Dermis lymphatic vessel endothelial cell (primary cell): ENCODE data around the gene ATP1A4. TPM values are rescaled to one million over a fixed set of nuclear protein-coding genes. Genes with fewer than 3 reads are reported as not detected.

Experiments used
- total RNA-seq: library from RNA; depleted of rRNA; stranded (reverse); fragments of >200 nt; gene quantifications from 2 replicates; pipeline ENCODE4 v1.2.1, GENCODE V29; 2014

Gene ATP1A4
- not detected in 2 replicates for total RNA-seq

DNA sequence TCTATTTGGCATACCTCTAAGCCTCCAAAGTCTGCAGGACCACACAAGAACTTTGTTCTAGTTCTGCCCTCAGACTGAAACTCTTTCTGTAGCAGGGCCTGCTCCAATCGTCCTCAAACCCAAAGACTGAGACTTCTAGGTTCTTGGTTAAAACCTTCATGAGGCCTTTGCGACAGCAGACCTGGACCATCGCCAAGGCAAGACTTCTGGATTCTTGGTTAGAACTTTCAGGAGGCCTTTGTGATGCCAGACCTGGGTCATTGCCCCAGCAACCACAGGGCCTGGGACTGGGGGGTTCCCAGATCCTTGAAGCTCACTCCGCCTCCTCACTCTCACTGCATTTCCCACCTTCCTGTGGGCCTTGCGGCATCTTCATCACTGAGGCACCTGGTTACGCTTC, at the start of gene ATP1A4:
ATP1A4 (plus strand) TSS at position 301 of the 400 bp plus-strand sequence. CDS start 438 bp downstream, outside the sequence.

DNA sequence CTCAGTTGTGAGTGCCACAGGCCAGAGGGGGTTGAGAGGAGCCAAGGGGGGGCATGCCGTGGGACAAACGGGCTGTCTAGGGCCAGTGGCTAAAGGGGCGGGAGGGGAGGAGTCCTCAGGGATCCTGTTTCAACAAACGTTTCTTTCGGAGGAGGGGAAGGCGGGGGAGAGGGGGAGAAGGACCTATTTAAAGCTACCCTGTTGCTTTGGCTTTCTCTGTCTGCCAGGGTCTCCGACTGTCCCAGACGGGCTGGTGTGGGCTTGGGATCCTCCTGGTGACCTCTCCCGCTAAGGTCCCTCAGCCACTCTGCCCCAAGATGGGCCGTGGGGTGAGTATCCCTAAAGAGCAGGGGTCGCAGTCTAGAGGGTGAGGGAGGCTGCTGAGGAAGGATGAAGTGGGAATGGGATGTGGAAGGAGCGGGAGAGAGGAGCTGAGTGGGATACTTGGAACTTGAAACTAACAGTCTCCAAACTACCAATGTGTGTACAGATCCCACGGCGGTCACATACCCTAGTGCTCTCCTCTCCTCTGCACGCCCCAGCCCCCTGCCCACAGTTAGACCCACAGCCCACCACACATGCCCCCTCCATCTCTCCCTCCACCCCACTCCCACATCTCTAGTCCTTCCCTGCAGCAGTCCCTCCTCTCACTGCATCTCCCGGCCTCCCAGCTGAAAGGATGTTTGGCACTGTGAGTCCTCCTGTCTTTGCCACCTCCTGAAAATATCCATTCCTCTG, 35.7 kb upstream of the ATP1A4 start, which contains the start of gene ATP1A2:
ATP1A2 (plus strand) TSS at position 215 of the 738 bp plus-strand sequence; CDS start at position 318, 103 bp downstream.

DNA sequence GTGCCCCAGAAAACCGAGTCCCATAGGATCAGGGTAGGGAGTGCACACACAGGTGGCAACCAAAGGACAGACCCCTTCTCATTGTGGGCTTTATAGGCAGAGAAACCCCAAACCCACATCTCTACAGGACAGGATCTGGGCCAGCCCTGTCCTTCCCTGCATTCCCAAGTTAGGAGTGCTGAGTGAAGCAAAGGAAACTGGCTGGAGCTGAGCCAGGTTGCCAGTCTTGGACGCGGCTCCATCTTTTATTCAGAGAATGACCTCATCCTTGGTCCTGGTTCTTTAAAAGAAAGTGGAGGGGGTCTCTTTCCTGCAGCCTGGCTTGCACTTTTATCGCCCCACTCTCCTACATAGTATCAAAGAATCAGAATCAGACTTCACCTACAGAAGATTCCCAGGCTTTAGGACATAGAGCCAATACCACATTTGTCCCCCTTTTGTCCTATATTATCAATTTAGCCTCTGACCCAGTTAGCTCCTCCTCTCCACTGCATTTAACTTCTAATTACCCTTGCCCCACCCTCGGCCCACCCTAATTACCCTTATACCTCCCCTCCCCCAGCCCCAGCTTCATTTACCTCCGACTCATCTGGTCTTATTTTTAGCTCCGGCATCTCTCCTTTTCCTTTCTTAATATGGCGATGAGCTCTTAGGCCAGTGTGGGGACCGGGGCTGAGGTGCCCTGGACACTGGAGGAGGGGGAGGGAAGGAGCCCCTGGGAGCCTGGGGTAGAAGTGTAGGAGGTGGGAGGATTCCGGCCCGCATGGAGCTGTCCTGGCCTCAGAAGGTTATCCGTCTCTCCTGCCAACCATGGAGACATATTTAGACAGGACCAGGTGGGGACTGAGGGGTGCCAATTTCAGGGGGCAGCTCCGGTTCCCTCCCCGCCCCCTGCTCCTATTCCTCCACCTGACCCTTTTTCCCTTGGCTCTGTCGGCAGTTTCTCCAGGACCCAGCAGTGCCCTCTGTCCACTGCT, 38.5 kb downstream of the ATP1A4 start, which contains the start of gene CASQ1:
CASQ1 (plus strand) TSS at position 927 of the 977 bp plus-strand sequence. CDS start 177 bp downstream, outside the sequence.

DNA sequence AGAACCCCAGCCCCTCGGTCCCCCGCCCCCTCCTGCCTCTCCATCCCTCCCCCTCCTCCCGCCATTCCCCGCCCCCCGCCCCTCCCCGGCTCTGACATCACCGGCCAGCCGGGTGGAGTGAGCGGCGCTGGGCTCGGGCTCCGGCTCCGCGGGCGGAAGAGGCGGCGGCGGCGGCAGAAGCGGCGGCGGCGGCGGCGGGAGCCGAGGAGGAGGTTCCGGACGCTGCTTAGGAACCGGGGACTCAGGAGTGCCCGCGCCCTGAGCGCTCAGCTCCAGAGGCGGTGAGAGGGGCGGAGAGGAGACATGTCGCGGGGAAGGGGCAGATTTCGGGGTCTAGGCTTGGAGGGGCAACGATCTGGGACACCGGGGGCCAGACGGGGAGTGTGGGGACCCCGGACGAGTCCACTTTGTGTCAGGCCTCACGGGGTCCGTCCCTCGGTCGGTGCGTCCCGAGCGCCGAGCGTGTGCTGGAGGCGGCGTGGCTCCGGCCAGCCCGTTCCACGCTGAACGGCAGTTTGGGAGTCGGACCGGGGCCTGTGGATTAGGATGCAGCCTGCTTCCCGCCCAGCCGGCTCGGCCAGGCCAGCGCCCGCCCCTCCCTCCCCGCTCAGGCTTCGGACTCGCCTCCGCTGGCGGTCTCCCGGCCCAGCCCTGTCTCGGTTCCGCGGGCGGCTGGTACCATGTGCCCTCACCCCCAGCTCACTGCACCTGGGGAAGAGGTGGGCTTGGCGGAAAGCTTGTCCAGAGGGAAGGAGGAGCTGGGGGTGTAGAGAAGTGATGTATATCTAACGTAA, 54.0 kb downstream of the ATP1A4 start, which contains the start of gene PEA15:
PEA15 (plus strand) TSS at position 143 of the 794 bp plus-strand sequence. CDS start 6,161 bp downstream, outside the sequence.

Other genes with a start within 250 kb of the ATP1A4 start
- gene TAGLN2, start 226.1 kb upstream of the ATP1A4 start, total RNA-seq: 91.4 and 105 TPM in 2 replicates
- not detected in 2 replicates for gene IGSF9, start 206.0 kb upstream of the ATP1A4 start, total RNA-seq
- not detected in 2 replicates for gene SLAMF9, start 197.4 kb upstream of the ATP1A4 start, total RNA-seq
- gene PIGM, start 119.6 kb upstream of the ATP1A4 start, total RNA-seq: 3.1 and 4.3 TPM in 2 replicates
- not detected in 2 replicates for gene KCNJ10, start 81.4 kb upstream of the ATP1A4 start, total RNA-seq
- gene KCNJ9, start 70.1 kb upstream of the ATP1A4 start, total RNA-seq: not detected in 2 replicates
- gene IGSF8, start 53.0 kb upstream of the ATP1A4 start, total RNA-seq: 6.5 and 7.7 TPM in 2 replicates
- not detected in 2 replicates for gene ATP1A2, start 35.8 kb upstream of the ATP1A4 start, total RNA-seq
- gene CASQ1, start 39.0 kb downstream of the ATP1A4 start, total RNA-seq: not detected in 2 replicates
- gene PEA15, start 53.8 kb downstream of the ATP1A4 start, total RNA-seq: 57.3 and 59.6 TPM in 2 replicates
- 71.6 and 81.7 TPM in 2 replicates for gene DCAF8, start 110.9 kb downstream of the ATP1A4 start, total RNA-seq
- 29.3 and 32.2 TPM in 2 replicates for gene PEX19, start 133.5 kb downstream of the ATP1A4 start, total RNA-seq
- gene COPA, start 191.6 kb downstream of the ATP1A4 start, total RNA-seq: 230 and 235 TPM in 2 replicates
- 67.6 and 73.4 TPM in 2 replicates for gene NCSTN, start 191.8 kb downstream of the ATP1A4 start, total RNA-seq
- gene NHLH1, start 215.5 kb downstream of the ATP1A4 start, total RNA-seq: under 0.01 TPM in 1 of 2 replicates, not detected in the other
- not detected in 2 replicates for gene VANGL2, start 249.0 kb downstream of the ATP1A4 start, total RNA-seq